Measurements from ENCODE around the gene GOLGA8J. TPM values are rescaled to one million over a fixed set of nuclear protein-coding genes. Genes with fewer than 3 reads are reported as not detected.

Gene GOLGA8J
- polyA plus RNA-seq, 1 of the 3 experiments (the other 2 are of a cell fraction), result not detected

- no peaks in the 10 kb centered on the region for H3K9me3 ChIP-seq
- no peaks in the 10 kb centered on the region for H3K4me1 ChIP-seq (ENCODE audit: control insufficient read depth in 1 of 2, insufficient read depth in 2 of 2, low read depth in 1 of 2, low read length in 1 of 2)
- no peak overlapping the region for H3K27ac ChIP-seq (ENCODE audit: low read depth in 2 of 2, low read length in 1 of 2)
- H3K36me3 ChIP-seq (replicated peaks in 1 of 2; ENCODE audit: control insufficient read depth in 1 of 2, insufficient read depth in 2 of 2, low read length in 1 of 2), result no peaks in the 10 kb centered on the region
- TF ChIP-seq JUND (IDR thresholded peaks at IDR 0.05) (no peak), RCOR1 (IDR thresholded peaks at IDR 0.05; ENCODE audit: low read length) (no peak), ELF1 (IDR thresholded peaks at IDR 0.05) (no peak), RXRA (IDR thresholded peaks at IDR 0.05; ENCODE audit: borderline replicate concordance, low read depth) (no peak), NFIC (IDR thresholded peaks at IDR 0.05; ENCODE audit: borderline replicate concordance) (no peak)
- TF ChIP-seq, protein P1, sequence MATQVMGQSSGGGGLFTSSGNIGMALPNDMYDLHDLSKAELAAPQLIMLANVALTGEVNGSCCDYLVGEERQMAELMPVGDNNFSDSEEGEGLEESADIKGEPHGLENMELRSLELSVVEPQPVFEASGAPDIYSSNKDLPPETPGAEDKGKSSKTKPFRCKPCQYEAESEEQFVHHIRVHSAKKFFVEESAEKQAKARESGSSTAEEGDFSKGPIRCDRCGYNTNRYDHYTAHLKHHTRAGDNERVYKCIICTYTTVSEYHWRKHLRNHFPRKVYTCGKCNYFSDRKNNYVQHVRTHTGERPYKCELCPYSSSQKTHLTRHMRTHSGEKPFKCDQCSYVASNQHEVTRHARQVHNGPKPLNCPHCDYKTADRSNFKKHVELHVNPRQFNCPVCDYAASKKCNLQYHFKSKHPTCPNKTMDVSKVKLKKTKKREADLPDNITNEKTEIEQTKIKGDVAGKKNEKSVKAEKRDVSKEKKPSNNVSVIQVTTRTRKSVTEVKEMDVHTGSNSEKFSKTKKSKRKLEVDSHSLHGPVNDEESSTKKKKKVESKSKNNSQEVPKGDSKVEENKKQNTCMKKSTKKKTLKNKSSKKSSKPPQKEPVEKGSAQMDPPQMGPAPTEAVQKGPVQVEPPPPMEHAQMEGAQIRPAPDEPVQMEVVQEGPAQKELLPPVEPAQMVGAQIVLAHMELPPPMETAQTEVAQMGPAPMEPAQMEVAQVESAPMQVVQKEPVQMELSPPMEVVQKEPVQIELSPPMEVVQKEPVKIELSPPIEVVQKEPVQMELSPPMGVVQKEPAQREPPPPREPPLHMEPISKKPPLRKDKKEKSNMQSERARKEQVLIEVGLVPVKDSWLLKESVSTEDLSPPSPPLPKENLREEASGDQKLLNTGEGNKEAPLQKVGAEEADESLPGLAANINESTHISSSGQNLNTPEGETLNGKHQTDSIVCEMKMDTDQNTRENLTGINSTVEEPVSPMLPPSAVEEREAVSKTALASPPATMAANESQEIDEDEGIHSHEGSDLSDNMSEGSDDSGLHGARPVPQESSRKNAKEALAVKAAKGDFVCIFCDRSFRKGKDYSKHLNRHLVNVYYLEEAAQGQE (IDR thresholded peaks at IDR 0.05; ENCODE audit: low read depth, low read length), result no peak
- TF ChIP-seq, protein P2, sequence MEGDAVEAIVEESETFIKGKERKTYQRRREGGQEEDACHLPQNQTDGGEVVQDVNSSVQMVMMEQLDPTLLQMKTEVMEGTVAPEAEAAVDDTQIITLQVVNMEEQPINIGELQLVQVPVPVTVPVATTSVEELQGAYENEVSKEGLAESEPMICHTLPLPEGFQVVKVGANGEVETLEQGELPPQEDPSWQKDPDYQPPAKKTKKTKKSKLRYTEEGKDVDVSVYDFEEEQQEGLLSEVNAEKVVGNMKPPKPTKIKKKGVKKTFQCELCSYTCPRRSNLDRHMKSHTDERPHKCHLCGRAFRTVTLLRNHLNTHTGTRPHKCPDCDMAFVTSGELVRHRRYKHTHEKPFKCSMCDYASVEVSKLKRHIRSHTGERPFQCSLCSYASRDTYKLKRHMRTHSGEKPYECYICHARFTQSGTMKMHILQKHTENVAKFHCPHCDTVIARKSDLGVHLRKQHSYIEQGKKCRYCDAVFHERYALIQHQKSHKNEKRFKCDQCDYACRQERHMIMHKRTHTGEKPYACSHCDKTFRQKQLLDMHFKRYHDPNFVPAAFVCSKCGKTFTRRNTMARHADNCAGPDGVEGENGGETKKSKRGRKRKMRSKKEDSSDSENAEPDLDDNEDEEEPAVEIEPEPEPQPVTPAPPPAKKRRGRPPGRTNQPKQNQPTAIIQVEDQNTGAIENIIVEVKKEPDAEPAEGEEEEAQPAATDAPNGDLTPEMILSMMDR (IDR thresholded peaks at IDR 0.05), result no peak
- no peaks in the 10 kb centered on the region; the same call in 1 of the 2 replicates for H3K27me3 ChIP-seq (ENCODE audit: insufficient read depth)
- no peak overlapping the region for H3K9ac ChIP-seq
- H3K79me2 ChIP-seq (ENCODE audit: insufficient read depth), result no peaks in the 10 kb centered on the region
- no peak for DNase-seq
- H3F3A ChIP-seq (replicated peaks; ENCODE audit: insufficient read depth), result no peaks in the 10 kb centered on the region
- H4K20me1 ChIP-seq (ENCODE audit: insufficient read depth), result no peaks in the 10 kb centered on the region
- ChIA-PET POLR2A (no interaction called here), CTCF (no interaction called here)
- H3K9me2 ChIP-seq, result no peaks in the 10 kb centered on the region
- WGBS (ENCODE audit: low lambda C conversion rate), result 86% methylated on average over 4 of the region's 4 CpGs
- no peak overlapping the region for H2AFZ ChIP-seq (ENCODE audit: low read depth)
- no peak overlapping the region for H3K4me3 ChIP-seq (ENCODE audit: low read depth in 2 of 2, low read length in 1 of 2)
- no peak overlapping the region for H3K4me2 ChIP-seq
Measured at GRCh38 chr15:30056166-30056565, 26.6 kb upstream of the GOLGA8J start.

DNA sequence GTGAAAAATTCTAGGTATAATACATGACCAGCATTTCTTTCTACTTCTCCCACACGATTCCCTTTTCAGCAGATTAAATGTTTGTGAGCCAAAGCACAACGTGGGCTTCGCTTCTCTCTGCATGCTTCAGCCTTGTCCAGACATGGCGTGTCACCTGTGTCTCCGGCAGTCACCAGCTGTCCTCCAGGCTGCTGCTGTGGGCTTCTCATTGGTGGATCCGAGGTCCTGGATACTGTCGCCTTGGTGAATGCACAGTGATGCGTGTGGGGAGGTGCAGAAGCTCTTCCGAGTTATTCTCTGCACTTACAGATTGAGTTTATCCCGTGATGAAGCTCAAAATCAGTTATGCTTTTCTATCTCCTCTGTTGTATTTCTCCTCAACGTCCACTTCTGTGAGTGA is 23.0 kb upstream of the GOLGA8J start:
- no peaks in the 10 kb centered on the region; the same call in 1 of the 2 replicates for H3K27me3 ChIP-seq (ENCODE audit: insufficient read depth)
- H3F3A ChIP-seq (replicated peaks; ENCODE audit: insufficient read depth), result no peaks in the 10 kb centered on the region
- no peaks in the 10 kb centered on the region for H3K79me2 ChIP-seq (ENCODE audit: insufficient read depth)
- no peak overlapping the region for H3K4me3 ChIP-seq (ENCODE audit: low read depth in 2 of 2, low read length in 1 of 2)
- POLR2A ChIA-PET, result no interaction called here
- H4K20me1 ChIP-seq (ENCODE audit: insufficient read depth), result no peaks in the 10 kb centered on the region
- TF ChIP-seq EZH2phosphoT487 (IDR thresholded peaks at IDR 0.05; ENCODE audit: borderline replicate concordance, low read depth) (no peak), GABPA (IDR thresholded peaks at IDR 0.05; ENCODE audit: low read depth) (no peak), NFIC (IDR thresholded peaks at IDR 0.05; ENCODE audit: borderline replicate concordance) (no peak), PBX3 (IDR thresholded peaks at IDR 0.05) (no peak), ELF1 (IDR thresholded peaks at IDR 0.05) (no peak)
- TF ChIP-seq, protein P3, sequence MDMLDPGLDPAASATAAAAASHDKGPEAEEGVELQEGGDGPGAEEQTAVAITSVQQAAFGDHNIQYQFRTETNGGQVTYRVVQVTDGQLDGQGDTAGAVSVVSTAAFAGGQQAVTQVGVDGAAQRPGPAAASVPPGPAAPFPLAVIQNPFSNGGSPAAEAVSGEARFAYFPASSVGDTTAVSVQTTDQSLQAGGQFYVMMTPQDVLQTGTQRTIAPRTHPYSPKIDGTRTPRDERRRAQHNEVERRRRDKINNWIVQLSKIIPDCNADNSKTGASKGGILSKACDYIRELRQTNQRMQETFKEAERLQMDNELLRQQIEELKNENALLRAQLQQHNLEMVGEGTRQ (IDR thresholded peaks at IDR 0.05; ENCODE audit: borderline replicate concordance, low read depth, low read length), result no peak
- no peaks in the 10 kb centered on the region for H3K36me3 ChIP-seq (replicated peaks in 1 of 2; ENCODE audit: control insufficient read depth in 1 of 2, insufficient read depth in 2 of 2, low read length in 1 of 2)
- H3K9me2 ChIP-seq, result no peaks in the 10 kb centered on the region
- H3K4me1 ChIP-seq (ENCODE audit: control insufficient read depth in 1 of 2, insufficient read depth in 2 of 2, low read depth in 1 of 2, low read length in 1 of 2), result no peaks in the 10 kb centered on the region
- CTCF ChIA-PET, result interaction anchor here (0.9 to 5.4 kb wide), 3 partner anchors 15 to 133 kb away, joined by 3 to 19 read pairs (median 3); no protein-coding TSS in a partner anchor
- H3K27ac ChIP-seq (ENCODE audit: low read depth in 2 of 2, low read length in 1 of 2), result no peak overlapping the region
- WGBS (ENCODE audit: low lambda C conversion rate), result 54% methylated on average over 11 of the region's 11 CpGs
- H2AFZ ChIP-seq (ENCODE audit: low read depth), result no peak overlapping the region
- H3K4me2 ChIP-seq, result no peak overlapping the region
- no peak overlapping the region for H3K9ac ChIP-seq
- no peak for DNase-seq
- H3K9me3 ChIP-seq, result no peaks in the 10 kb centered on the region
